Measurements from ENCODE around the gene TRIM38. TPM values are rescaled to one million over a fixed set of nuclear protein-coding genes. Genes with fewer than 3 reads are reported as not detected.

TRIM38 gene
- total and polyA plus RNA-seq, 2 of the 13 experiments (the other 11 are each of a cell fraction or from before 2014, with no cell fraction given): 2.5 to 3.1 TPM

DNA sequence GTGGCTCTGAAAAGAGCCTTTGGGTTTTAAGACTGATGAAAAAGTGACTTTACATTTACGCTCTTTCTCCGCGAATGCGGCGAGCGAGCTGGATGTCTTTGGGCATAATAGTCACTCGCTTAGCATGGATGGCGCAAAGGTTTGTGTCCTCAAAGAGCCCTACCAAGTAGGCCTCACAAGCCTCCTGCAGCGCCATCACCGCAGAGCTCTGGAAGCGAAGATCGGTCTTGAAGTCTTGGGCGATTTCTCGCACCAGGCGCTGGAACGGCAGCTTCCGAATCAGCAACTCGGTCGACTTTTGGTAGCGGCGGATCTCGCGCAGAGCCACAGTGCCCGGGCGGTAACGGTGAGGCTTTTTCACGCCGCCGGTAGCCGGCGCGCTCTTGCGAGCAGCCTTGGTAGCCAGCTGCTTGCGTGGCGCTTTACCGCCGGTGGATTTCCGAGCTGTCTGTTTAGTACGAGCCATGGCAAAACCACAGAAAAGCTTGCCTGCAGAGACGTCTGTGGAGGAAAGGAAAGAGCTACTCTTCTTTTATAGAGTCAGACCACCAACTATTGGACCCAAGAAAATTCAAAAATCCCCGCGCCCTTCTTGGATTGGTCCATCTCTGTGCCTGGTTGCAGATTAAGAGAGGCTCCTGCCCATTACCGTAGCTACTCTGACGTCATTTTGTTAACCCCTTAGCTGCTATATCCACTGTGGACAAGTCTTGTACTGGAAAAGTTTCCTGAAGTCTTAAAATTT is 69.2 kb downstream of the TRIM38 start (continued):
- TF ChIP-seq, protein P1, sequence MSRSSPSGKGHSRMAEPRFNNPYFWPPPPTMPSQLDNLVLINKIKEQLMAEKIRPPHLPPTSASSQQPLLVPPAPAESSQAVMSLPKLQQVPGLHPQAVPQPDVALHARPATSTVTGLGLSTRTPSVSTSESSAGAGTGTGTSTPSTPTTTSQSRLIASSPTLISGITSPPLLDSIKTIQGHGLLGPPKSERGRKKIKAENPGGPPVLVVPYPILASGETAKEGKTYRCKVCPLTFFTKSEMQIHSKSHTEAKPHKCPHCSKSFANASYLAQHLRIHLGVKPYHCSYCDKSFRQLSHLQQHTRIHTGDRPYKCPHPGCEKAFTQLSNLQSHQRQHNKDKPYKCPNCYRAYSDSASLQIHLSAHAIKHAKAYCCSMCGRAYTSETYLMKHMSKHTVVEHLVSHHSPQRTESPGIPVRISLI (CRISPR knock-in tag; IDR thresholded peaks at IDR 0.05; ENCODE audit: borderline replicate concordance): peak; percentile 68; the same call in 1 of the 2 replicates
- TF ChIP-seq ZNF501 (CRISPR knock-in tag; IDR thresholded peaks at IDR 0.05): peak; percentile 78
- peak; percentile 41; the same call in 1 of the 2 replicates for TF ChIP-seq ZNF614 (CRISPR knock-in tag; IDR thresholded peaks at IDR 0.05; ENCODE audit: borderline replicate concordance)
- no peak for TF ChIP-seq EZH2 (conservative IDR thresholded peaks at IDR 0.05; ENCODE audit: low read depth, low read length)
- TF ChIP-seq, protein P2, sequence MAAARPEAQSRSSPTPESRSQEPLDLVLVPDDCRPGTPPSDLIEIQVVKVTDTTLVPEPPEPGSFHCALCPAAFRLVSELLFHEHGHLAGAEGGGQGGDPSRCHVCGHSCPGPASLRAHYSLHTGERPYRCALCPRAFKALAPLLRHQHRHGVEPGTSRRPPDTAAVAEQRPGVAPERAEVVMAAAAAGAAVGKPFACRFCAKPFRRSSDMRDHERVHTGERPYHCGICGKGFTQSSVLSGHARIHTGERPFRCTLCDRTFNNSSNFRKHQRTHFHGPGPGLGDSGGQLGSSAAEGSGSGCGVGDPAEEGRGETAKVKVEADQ (CRISPR knock-in tag; IDR thresholded peaks at IDR 0.05; ENCODE audit: borderline replicate concordance): 0 out of 2 replicates have a peak, but pooled peaks have one; percentile 60
- no peak; the same call in 1 of the 2 replicates for TF ChIP-seq ZFP1 (CRISPR knock-in tag; IDR thresholded peaks at IDR 0.05)
- TF ChIP-seq, protein P3, sequence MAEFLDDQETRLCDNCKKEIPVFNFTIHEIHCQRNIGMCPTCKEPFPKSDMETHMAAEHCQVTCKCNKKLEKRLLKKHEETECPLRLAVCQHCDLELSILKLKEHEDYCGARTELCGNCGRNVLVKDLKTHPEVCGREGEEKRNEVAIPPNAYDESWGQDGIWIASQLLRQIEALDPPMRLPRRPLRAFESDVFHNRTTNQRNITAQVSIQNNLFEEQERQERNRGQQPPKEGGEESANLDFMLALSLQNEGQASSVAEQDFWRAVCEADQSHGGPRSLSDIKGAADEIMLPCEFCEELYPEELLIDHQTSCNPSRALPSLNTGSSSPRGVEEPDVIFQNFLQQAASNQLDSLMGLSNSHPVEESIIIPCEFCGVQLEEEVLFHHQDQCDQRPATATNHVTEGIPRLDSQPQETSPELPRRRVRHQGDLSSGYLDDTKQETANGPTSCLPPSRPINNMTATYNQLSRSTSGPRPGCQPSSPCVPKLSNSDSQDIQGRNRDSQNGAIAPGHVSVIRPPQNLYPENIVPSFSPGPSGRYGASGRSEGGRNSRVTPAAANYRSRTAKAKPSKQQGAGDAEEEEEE (CRISPR knock-in tag; IDR thresholded peaks at IDR 0.05; ENCODE audit: borderline replicate concordance): no peak
- TF ChIP-seq ZNF264 (CRISPR knock-in tag; IDR thresholded peaks at IDR 0.05): peak; percentile 60; the same call in 1 of the 2 replicates
- peak; percentile 75; the same call in 1 of the 2 replicates for TF ChIP-seq KLF15 (CRISPR knock-in tag; IDR thresholded peaks at IDR 0.05; ENCODE audit: borderline replicate concordance)
- peak; percentile 100 for TF ChIP-seq RBM39 (IDR thresholded peaks at IDR 0.05; ENCODE audit: low read depth, low read length, poor library complexity, severe bottlenecking)
- peak; percentile 87 for TF ChIP-seq ZNF160 (CRISPR knock-in tag; IDR thresholded peaks at IDR 0.05)
- peak; percentile 94 for TF ChIP-seq NFYC (CRISPR knock-in tag; IDR thresholded peaks at IDR 0.05)
- TF ChIP-seq ONECUT2 (CRISPR knock-in tag; IDR thresholded peaks at IDR 0.05): no peak; the same call in none of the 2 replicates
- peak; percentile 35; the same call in 1 of the 2 replicates for TF ChIP-seq TARDBP (CRISPR knock-in tag; IDR thresholded peaks at IDR 0.05)
- peak; percentile 30 for TF ChIP-seq POGZ (CRISPR knock-in tag; IDR thresholded peaks at IDR 0.05)
- no peak for TF ChIP-seq ZNF382 (CRISPR knock-in tag; IDR thresholded peaks at IDR 0.05; ENCODE audit: borderline replicate concordance)
- no peak for TF ChIP-seq ZNF572 (CRISPR knock-in tag; IDR thresholded peaks at IDR 0.05)
- TF ChIP-seq FOXO1 (CRISPR knock-in tag; IDR thresholded peaks at IDR 0.05): peak; percentile 70
- TF ChIP-seq, protein P4, sequence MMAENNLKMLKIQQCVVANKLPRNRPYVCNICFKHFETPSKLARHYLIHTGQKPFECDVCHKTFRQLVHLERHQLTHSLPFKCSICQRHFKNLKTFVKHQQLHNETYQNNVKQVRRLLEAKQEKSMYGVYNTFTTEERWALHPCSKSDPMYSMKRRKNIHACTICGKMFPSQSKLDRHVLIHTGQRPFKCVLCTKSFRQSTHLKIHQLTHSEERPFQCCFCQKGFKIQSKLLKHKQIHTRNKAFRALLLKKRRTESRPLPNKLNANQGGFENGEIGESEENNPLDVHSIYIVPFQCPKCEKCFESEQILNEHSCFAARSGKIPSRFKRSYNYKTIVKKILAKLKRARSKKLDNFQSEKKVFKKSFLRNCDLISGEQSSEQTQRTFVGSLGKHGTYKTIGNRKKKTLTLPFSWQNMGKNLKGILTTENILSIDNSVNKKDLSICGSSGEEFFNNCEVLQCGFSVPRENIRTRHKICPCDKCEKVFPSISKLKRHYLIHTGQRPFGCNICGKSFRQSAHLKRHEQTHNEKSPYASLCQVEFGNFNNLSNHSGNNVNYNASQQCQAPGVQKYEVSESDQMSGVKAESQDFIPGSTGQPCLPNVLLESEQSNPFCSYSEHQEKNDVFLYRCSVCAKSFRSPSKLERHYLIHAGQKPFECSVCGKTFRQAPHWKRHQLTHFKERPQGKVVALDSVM (CRISPR knock-in tag; IDR thresholded peaks at IDR 0.05): peak; percentile 49
- TF ChIP-seq RBAK (CRISPR knock-in tag; IDR thresholded peaks at IDR 0.05): 0 out of 2 replicates have a peak, but pooled peaks have one; percentile 17
- no peak; the same call in 1 of the 2 replicates for TF ChIP-seq ARID2 (CRISPR knock-in tag; IDR thresholded peaks at IDR 0.05; ENCODE audit: borderline replicate concordance)
- no peak for TF ChIP-seq HOXA7 (CRISPR knock-in tag; IDR thresholded peaks at IDR 0.05)
- TF ChIP-seq ZNF780A (CRISPR knock-in tag; IDR thresholded peaks at IDR 0.05): no peak
- TF ChIP-seq ZNF446 (CRISPR knock-in tag; IDR thresholded peaks at IDR 0.05): peak; percentile 52; the same call in 1 of the 2 replicates
